BE2C (cell line): Measurements from ENCODE around the gene RGS6.

ENCODE experiments used
- DNase-seq: peaks from one replicate; pipeline ENCODE4 v3.0.0-alpha.2; 2020
- H3K27me3 ChIP-seq: fragments of 250-450 bp; sonication (Bioruptor Pico); 2 replicates; pipeline ENCODE4 v1.5.1; 2020; ENCODE audit warnings: mild to moderate bottlenecking
- H3K36me3 ChIP-seq: fragments of 250-450 bp; sonication (Bioruptor Pico); 2 replicates; pipeline ENCODE4 v1.5.1; 2020; ENCODE audit warnings: mild to moderate bottlenecking
- H3K4me1 ChIP-seq: fragments of 250-450 bp; sonication (Bioruptor Pico); 2 replicates; pipeline ENCODE4 v1.5.1; 2020
- H3K4me3 ChIP-seq: 2 replicates; pipeline ENCODE4 v1.5.1; 2011; ENCODE audit warnings: low read depth, low read length
- H3K9me3 ChIP-seq: fragments of 250-450 bp; sonication (Bioruptor Pico); 2 replicates; pipeline ENCODE4 v1.5.1; 2020
- CTCF ChIP-seq: IDR thresholded peaks from 2 replicates; pipeline ENCODE4 v1.5.1; 2012; ENCODE audit warnings: mild to moderate bottlenecking, low read depth, low read length

RGS6 gene

GRCh38 chr14:72341686-72342085 lies 409.5 kb downstream of the RGS6 start:
- H3K4me1 ChIP-seq = no peaks in the 10 kb centered on the region
- no peak for TF ChIP-seq CTCF
- no peaks in the 10 kb centered on the region for H3K9me3 ChIP-seq

DNA sequence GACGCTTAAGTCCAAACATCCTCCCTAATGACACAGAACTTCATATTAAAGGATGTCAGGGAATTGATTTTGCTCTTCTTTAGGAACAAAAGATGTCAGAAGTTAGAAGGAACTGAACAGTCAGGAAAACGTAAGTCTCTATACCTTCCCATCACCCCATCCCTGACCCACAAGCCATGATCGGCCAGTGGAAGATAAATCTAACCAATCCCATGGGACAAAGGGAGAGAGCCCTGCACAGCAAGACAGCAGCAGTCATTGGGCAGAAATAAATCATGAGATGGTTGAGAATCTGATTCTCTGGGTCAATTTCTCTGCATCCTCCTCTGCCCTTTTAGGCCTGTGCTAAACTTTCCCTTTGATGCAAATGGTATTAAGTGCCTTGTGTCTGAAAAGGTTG lies 414.9 kb downstream of the RGS6 start:
- Histone ChIP-seq H3K27me3 (peaks cover 3% of the 10 kb centered on the region), H3K36me3 (no peaks in the 10 kb centered on the region), H3K4me1 (no peaks in the 10 kb centered on the region), H3K9me3 (no peaks in the 10 kb centered on the region), H3K4me3 (no peak overlapping the region)
- TF ChIP-seq CTCF = no peak
- no peak for DNase-seq

More at GRCh38 chr14:72341686-72342085, 409.5 kb downstream of the RGS6 start:
- Histone ChIP-seq H3K36me3 (no peaks in the 10 kb centered on the region), H3K27me3 (no peaks in the 10 kb centered on the region; the same call in 1 of the 2 replicates), H3K4me3 (no peak overlapping the region)
- no peak for DNase-seq

GRCh38 chr14:72350215-72350614 lies 418.0 kb downstream of the RGS6 start:
- Histone ChIP-seq H3K4me1 (no peaks in the 10 kb centered on the region), H3K27me3 (peaks cover 3% of the 10 kb centered on the region), H3K4me3 (no peak overlapping the region), H3K9me3 (no peaks in the 10 kb centered on the region), H3K36me3 (no peaks in the 10 kb centered on the region)
- no peak for DNase-seq
- no peak for TF ChIP-seq CTCF

DNA sequence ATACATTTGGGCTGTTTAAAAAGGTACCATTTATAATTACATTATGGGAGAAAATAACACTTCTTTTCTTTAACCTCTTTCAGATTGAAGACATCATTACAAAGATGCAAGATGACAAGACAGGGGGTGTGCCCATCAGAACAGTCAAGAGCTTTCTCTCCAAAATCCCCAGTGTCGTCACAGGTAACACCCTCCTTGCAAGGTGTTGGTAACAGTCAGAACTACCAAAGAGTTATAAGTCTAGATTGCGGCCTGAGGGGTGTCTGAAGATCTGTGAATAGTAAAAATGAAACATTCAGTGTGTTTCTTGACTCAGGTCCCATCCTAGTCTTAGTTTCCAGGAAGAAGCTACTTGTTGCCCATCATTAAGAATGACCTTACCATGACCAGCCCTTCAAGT lies 419.8 kb downstream of the RGS6 start:
- Histone ChIP-seq H3K9me3 (no peaks in the 10 kb centered on the region), H3K27me3 (peaks cover 3% of the 10 kb centered on the region), H3K4me1 (no peaks in the 10 kb centered on the region), H3K36me3 (no peaks in the 10 kb centered on the region), H3K4me3 (no peak overlapping the region)
- TF ChIP-seq CTCF = no peak
- DNase-seq = no peak

DNA sequence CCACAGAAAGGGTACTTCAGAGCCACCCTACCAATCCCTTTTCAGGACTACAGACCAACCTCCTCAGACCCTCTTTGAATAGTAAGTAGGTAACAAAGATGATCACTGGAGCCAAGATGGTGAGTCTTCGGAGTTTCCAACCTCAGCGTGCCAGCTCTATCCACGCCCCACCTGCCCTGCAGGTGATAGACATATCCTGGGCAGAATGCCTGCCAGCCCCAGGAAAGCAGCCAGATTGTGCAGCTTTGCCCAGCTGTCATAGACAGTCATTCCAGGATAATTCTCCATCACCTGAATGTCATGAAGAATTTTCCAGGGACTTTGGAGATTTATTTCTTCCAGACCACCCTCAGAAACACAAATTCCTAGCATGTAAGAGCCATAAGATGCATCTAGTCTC lies 434.4 kb downstream of the RGS6 start:
- no peaks in the 10 kb centered on the region for H3K36me3 ChIP-seq
- H3K4me1 ChIP-seq = no peaks in the 10 kb centered on the region
- no peaks in the 10 kb centered on the region for H3K9me3 ChIP-seq
- TF ChIP-seq CTCF = no peak
- H3K27me3 ChIP-seq = peaks cover 4% of the 10 kb centered on the region
- no peak overlapping the region for H3K4me3 ChIP-seq
- no peak for DNase-seq

- Histone ChIP-seq H3K27me3 (peaks cover 13% of the 10 kb centered on the region), H3K9me3 (no peaks in the 10 kb centered on the region), H3K4me3 (no peak overlapping the region), H3K36me3 (no peaks in the 10 kb centered on the region), H3K4me1 (no peaks in the 10 kb centered on the region)
- no peak for TF ChIP-seq CTCF
- DNase-seq = no peak
Measured at GRCh38 chr14:72369106-72369505, 436.9 kb downstream of the RGS6 start.
